Measurements from ENCODE around the gene GAS2L2. TPM values are rescaled to one million over a fixed set of nuclear protein-coding genes. Genes with fewer than 3 reads are reported as not detected.

The GAS2L2 gene
- total RNA-seq, 1 experiment from 2014 or later: 0.15 TPM

DNA sequence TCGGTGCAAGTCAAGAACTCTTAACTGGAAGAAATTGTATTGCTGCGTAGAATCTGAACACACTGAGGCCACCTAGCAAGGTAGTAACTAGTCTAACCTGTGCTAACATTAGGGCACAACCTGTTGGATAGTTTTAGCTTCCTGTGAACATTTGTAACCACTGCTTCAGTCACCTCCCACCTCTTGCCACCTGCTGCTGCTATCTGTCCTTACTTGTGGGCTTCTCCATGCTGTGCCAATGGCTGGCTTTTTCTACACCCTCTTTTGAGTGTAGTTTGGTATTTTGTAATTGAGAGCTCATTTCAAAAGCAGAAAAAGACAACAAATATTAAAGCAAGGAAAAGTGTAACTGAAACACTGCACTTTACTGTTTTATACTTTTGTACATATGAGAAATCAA, 29.3 kb downstream of the GAS2L2 start:
- no peak overlapping the region for H3K27ac Mint-ChIP-seq
- peaks cover 27% of the 10 kb centered on the region for H3K4me1 Mint-ChIP-seq
- no peak overlapping the region for H3K4me3 Mint-ChIP-seq
- ChIA-PET CTCF (interaction anchor here (1.9 to 2.1 kb wide), 2 partner anchors 8 to 24 kb away, joined by 5 to 6 read pairs; partner anchors contain the start of gene RASL10B), POLR2A (interaction anchor here (0.6 kb wide), 1 partner anchor 25 kb away, joined by 3 read pairs; no protein-coding TSS in a partner anchor)
- DNase-seq (ENCODE audit: low spot score): no peak
- H3K9me3 Mint-ChIP-seq: no peaks in the 10 kb centered on the region
- H3K36me3 Mint-ChIP-seq: peaks cover 30% of the 10 kb centered on the region
- ATAC-seq: no peak
- H3K27me3 Mint-ChIP-seq (ENCODE audit: low read depth): no peaks in the 10 kb centered on the region
- TF ChIP-seq KAT7 (CRISPR knock-in tag; IDR thresholded peaks at IDR 0.05; ENCODE audit: borderline replicate concordance) (no peak), ESRRA (CRISPR knock-in tag; IDR thresholded peaks at IDR 0.05; ENCODE audit: borderline replicate concordance) (no peak), GTF2I (CRISPR knock-in tag; conservative IDR thresholded peaks at IDR 0.05) (no peak), ZNF138 (CRISPR knock-in tag; conservative IDR thresholded peaks at IDR 0.05) (no peak), ZNF416 (CRISPR knock-in tag; IDR thresholded peaks at IDR 0.05) (no peak), ZNF232 (CRISPR knock-in tag; IDR thresholded peaks at IDR 0.05) (no peak), JUN (CRISPR knock-in tag; IDR thresholded peaks at IDR 0.05) (no peak), TEAD1 (CRISPR knock-in tag; IDR thresholded peaks at IDR 0.05) (no peak)
- TF ChIP-seq, protein P1, sequence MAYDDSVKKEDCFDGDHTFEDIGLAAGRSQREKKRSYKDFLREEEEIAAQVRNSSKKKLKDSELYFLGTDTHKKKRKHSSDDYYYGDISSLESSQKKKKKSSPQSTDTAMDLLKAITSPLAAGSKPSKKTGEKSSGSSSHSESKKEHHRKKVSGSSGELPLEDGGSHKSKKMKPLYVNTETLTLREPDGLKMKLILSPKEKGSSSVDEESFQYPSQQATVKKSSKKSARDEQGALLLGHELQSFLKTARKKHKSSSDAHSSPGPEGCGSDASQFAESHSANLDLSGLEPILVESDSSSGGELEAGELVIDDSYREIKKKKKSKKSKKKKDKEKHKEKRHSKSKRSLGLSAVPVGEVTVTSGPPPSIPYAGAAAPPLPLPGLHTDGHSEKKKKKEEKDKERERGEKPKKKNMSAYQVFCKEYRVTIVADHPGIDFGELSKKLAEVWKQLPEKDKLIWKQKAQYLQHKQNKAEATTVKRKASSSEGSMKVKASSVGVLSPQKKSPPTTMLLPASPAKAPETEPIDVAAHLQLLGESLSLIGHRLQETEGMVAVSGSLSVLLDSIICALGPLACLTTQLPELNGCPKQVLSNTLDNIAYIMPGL (CRISPR knock-in tag; IDR thresholded peaks at IDR 0.05): no peak
- TF ChIP-seq, protein P2, sequence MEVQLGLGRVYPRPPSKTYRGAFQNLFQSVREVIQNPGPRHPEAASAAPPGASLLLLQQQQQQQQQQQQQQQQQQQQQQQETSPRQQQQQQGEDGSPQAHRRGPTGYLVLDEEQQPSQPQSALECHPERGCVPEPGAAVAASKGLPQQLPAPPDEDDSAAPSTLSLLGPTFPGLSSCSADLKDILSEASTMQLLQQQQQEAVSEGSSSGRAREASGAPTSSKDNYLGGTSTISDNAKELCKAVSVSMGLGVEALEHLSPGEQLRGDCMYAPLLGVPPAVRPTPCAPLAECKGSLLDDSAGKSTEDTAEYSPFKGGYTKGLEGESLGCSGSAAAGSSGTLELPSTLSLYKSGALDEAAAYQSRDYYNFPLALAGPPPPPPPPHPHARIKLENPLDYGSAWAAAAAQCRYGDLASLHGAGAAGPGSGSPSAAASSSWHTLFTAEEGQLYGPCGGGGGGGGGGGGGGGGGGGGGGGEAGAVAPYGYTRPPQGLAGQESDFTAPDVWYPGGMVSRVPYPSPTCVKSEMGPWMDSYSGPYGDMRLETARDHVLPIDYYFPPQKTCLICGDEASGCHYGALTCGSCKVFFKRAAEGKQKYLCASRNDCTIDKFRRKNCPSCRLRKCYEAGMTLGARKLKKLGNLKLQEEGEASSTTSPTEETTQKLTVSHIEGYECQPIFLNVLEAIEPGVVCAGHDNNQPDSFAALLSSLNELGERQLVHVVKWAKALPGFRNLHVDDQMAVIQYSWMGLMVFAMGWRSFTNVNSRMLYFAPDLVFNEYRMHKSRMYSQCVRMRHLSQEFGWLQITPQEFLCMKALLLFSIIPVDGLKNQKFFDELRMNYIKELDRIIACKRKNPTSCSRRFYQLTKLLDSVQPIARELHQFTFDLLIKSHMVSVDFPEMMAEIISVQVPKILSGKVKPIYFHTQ (CRISPR knock-in tag; IDR thresholded peaks at IDR 0.05): no peak
- TF ChIP-seq, protein P3, sequence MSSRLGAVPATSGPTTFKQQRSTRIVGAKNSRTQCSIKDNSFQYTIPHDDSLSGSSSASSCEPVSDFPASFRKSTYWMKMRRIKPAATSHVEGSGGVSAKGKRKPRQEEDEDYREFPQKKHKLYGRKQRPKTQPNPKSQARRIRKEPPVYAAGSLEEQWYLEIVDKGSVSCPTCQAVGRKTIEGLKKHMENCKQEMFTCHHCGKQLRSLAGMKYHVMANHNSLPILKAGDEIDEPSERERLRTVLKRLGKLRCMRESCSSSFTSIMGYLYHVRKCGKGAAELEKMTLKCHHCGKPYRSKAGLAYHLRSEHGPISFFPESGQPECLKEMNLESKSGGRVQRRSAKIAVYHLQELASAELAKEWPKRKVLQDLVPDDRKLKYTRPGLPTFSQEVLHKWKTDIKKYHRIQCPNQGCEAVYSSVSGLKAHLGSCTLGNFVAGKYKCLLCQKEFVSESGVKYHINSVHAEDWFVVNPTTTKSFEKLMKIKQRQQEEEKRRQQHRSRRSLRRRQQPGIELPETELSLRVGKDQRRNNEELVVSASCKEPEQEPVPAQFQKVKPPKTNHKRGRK (CRISPR knock-in tag; IDR thresholded peaks at IDR 0.05; ENCODE audit: borderline replicate concordance): no peak
- TF ChIP-seq, protein P4, sequence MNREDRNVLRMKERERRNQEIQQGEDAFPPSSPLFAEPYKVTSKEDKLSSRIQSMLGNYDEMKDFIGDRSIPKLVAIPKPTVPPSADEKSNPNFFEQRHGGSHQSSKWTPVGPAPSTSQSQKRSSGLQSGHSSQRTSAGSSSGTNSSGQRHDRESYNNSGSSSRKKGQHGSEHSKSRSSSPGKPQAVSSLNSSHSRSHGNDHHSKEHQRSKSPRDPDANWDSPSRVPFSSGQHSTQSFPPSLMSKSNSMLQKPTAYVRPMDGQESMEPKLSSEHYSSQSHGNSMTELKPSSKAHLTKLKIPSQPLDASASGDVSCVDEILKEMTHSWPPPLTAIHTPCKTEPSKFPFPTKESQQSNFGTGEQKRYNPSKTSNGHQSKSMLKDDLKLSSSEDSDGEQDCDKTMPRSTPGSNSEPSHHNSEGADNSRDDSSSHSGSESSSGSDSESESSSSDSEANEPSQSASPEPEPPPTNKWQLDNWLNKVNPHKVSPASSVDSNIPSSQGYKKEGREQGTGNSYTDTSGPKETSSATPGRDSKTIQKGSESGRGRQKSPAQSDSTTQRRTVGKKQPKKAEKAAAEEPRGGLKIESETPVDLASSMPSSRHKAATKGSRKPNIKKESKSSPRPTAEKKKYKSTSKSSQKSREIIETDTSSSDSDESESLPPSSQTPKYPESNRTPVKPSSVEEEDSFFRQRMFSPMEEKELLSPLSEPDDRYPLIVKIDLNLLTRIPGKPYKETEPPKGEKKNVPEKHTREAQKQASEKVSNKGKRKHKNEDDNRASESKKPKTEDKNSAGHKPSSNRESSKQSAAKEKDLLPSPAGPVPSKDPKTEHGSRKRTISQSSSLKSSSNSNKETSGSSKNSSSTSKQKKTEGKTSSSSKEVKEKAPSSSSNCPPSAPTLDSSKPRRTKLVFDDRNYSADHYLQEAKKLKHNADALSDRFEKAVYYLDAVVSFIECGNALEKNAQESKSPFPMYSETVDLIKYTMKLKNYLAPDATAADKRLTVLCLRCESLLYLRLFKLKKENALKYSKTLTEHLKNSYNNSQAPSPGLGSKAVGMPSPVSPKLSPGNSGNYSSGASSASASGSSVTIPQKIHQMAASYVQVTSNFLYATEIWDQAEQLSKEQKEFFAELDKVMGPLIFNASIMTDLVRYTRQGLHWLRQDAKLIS (CRISPR knock-in tag; IDR thresholded peaks at IDR 0.05; ENCODE audit: borderline replicate concordance): no peak
- TF ChIP-seq, protein P5, sequence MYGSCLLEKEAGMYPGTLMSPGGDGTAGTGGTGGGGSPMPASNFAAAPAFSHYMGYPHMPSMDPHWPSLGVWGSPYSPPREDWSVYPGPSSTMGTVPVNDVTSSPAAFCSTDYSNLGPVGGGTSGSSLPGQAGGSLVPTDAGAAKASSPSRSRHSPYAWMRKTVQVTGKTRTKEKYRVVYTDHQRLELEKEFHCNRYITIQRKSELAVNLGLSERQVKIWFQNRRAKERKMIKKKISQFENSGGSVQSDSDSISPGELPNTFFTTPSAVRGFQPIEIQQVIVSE (CRISPR knock-in tag; IDR thresholded peaks at IDR 0.05; ENCODE audit: borderline replicate concordance): no peak
- TF ChIP-seq, protein P6, sequence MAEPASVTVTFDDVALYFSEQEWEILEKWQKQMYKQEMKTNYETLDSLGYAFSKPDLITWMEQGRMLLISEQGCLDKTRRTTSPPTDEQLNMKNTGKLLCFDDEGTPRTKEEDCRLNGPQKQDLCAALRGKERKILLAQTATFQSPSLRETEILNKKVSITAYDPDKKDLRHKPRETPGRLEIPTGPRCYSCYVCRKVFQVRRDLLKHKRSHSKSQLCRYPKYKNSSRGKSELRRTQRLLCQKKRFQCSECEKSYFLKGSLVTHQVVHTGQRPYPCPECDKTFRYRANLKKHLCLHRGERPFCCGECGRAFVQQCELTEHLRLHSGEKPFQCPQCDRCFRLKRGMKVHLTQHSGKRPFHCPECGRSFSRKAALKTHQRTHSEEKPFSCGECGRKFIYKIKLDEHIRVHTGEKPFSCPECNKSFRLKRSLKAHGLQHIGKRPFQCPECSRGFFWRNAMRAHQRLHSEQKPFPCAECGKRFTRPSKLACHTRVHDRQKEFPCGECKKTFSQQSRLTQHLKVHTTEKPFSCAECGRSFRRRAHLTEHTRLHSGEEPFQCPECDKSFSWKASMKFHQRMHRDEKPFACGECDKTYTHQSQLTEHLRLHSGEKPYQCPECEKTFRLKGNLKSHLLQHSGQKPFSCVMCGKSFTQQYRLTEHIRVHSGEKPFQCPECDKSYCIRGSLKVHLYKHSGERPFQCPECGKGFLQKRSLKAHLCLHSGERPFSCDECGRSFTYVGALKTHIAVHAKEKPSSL (CRISPR knock-in tag; conservative IDR thresholded peaks at IDR 0.05): no peak
- TF ChIP-seq, protein P7, sequence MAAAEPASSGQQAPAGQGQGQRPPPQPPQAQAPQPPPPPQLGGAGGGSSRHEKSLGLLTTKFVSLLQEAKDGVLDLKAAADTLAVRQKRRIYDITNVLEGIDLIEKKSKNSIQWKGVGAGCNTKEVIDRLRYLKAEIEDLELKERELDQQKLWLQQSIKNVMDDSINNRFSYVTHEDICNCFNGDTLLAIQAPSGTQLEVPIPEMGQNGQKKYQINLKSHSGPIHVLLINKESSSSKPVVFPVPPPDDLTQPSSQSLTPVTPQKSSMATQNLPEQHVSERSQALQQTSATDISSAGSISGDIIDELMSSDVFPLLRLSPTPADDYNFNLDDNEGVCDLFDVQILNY (CRISPR knock-in tag; IDR thresholded peaks at IDR 0.05): no peak
- TF ChIP-seq, protein P8, sequence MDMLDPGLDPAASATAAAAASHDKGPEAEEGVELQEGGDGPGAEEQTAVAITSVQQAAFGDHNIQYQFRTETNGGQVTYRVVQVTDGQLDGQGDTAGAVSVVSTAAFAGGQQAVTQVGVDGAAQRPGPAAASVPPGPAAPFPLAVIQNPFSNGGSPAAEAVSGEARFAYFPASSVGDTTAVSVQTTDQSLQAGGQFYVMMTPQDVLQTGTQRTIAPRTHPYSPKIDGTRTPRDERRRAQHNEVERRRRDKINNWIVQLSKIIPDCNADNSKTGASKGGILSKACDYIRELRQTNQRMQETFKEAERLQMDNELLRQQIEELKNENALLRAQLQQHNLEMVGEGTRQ (CRISPR knock-in tag; IDR thresholded peaks at IDR 0.05): no peak
